ENCODE results near the gene PLD6. TPM values are rescaled to one million over a fixed set of nuclear protein-coding genes. Genes with fewer than 3 reads are reported as not detected.

PLD6 gene
- total and polyA plus RNA-seq, 10 of the 15 experiments (the other 5 are each of a cell fraction or from before 2014, with no cell fraction given), result 4.7 to 21.4 (median 12.0) TPM

DNA sequence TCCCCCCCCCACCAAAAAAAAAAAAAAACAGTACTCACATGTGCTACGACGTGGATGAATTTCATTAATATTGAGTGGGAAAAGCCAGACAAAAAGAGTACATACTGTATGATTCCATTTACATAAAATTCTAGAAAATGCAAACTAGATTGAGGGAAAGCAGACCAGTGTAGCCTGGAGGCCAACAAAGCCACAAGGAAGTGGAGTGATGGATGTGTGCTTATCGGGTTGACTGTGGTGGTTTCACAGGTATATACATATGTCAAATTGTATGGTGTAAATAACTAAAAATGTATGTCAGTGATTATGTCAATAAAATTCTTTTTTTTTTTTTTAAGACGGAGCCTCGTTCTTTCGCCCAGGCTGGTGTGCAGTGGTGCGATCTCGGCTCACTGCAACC lies 1.9 kb upstream of the PLD6 start:
- Histone ChIP-seq H2AFZ (ENCODE audit: control insufficient read depth, low read depth, low read length) (no peak overlapping the region), H3K4me3 (no peak overlapping the region), H3K4me1 (ENCODE audit: control insufficient read depth, insufficient read depth, low read length) (peaks cover 9% of the 10 kb centered on the region; the same call in 1 of the 2 replicates), H4K20me1 (ENCODE audit: control insufficient read depth, insufficient read depth) (no peaks in the 10 kb centered on the region), H3K4me2 (ENCODE audit: control insufficient read depth, insufficient read depth) (no peak overlapping the region), H3K27me3 (replicated peaks in 1 of 2; ENCODE audit: control insufficient read depth in 2 of 2, insufficient read depth in 2 of 2, low read length in 1 of 2) (no peaks in the 10 kb centered on the region), H3K27ac (ENCODE audit: control insufficient read depth, insufficient read depth) (no peak overlapping the region), H3K9me3 (replicated peaks; ENCODE audit: control insufficient read depth, insufficient read depth, low read length) (no peaks in the 10 kb centered on the region), H3K9ac (ENCODE audit: control insufficient read depth, insufficient read depth, low read length) (no peak overlapping the region), H3K36me3 (ENCODE audit: control insufficient read depth in 2 of 2, insufficient read depth in 2 of 2, low read length in 1 of 2) (peaks cover 2 to 4% of the 10 kb centered on the region in 2 experiments; a peak in 3 of 4 replicates), H3K79me2 (ENCODE audit: control insufficient read depth, insufficient read depth, low read length) (peaks cover 26% of the 10 kb centered on the region)
- 82% methylated on average over 8 of the region's 8 CpGs for WGBS (ENCODE audit: insufficient coverage, insufficient replicate concordance, low lambda C conversion rate, missing lambda C conversion rate)
- no peak for ATAC-seq
- RAD21 ChIA-PET (ENCODE audit: unreplicated experiment), result interaction anchor here (0.8 to 1.0 kb wide), 2 partner anchors 32 to 217 kb away, joined by 3 read pairs; no protein-coding TSS in a partner anchor
- BruUV-seq (replicated peaks), result no TSS peak
- FAIRE-seq, result no peak
- SMC1A ChIA-PET (ENCODE audit: uncharacterized antibody, unreplicated experiment), result no interaction called here
- intact Hi-C loops (cut with micrococcal nuclease; ENCODE audit: unreplicated experiment) (loop anchor here (10.0 kb wide), 2 partner anchors 97 to 203 kb away; partner anchors contain the start of gene NT5M), in situ Hi-C loops (cut with MboI) (no loop called here)
- DNase-seq (ENCODE audit: low read depth, low spot score), result no peak
- POLR2A ChIA-PET, result interaction anchor here (0.7 kb wide), 1 partner anchor 29 kb away, joined by 3 read pairs; the partner anchor contains the start of gene FLCN
- TF ChIP-seq CHD4 (IDR thresholded peaks at IDR 0.05) (no peak), TCF3 (IDR thresholded peaks at IDR 0.05; ENCODE audit: borderline replicate concordance, insufficient read depth, low read depth, low read length) (no peak), NR2C1 (IDR thresholded peaks at IDR 0.05) (no peak), NFYB (IDR thresholded peaks at IDR 0.05; ENCODE audit: insufficient read depth, low read depth, low read length) (no peak)
- TF ChIP-seq, protein P1, sequence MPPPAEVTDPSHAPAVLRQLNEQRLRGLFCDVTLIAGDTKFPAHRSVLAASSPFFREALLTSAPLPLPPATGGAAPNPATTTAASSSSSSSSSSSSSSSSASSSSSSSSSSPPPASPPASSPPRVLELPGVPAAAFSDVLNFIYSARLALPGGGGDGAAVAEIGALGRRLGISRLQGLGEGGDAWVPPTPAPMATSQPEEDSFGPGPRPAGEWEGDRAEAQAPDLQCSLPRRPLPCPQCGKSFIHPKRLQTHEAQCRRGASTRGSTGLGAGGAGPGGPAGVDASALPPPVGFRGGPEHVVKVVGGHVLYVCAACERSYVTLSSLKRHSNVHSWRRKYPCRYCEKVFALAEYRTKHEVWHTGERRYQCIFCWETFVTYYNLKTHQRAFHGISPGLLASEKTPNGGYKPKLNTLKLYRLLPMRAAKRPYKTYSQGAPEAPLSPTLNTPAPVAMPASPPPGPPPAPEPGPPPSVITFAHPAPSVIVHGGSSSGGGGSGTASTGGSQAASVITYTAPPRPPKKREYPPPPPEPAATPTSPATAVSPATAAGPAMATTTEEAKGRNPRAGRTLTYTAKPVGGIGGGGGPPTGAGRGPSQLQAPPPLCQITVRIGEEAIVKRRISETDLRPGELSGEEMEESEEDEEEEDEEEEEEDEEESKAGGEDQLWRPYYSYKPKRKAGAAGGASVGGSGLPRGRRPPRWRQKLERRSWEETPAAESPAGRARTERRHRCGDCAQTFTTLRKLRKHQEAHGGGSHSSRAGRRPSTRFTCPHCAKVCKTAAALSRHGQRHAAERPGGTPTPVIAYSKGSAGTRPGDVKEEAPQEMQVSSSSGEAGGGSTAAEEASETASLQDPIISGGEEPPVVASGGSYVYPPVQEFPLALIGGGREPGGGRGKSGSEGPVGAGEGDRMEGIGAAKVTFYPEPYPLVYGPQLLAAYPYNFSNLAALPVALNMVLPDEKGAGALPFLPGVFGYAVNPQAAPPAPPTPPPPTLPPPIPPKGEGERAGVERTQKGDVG (CRISPR knock-in tag; IDR thresholded peaks at IDR 0.05), result no peak
- CTCF ChIA-PET, result interaction anchor here (0.6 kb wide), 1 partner anchor 43 kb away, joined by 3 read pairs; no protein-coding TSS in a partner anchor

Measured in GM12878 (cell line).